Activated naive CD4-positive, alpha-beta T cell treated with anti-CD3 and anti-CD28 coated beads, Interleukin-2, amount 50 U/mL, for 24 hours (primary cell): ENCODE measurements around the gene KCNB1.

Experiments
- H3K27ac Mint-ChIP-seq: one replicate; pipeline ENCODE4 v1.8.0; 2021; ENCODE audit warnings: mild to moderate bottlenecking, mixed read lengths
- H3K27me3 Mint-ChIP-seq: one replicate; pipeline ENCODE4 v1.8.0; 2021; ENCODE audit warnings: mixed read lengths
- H3K36me3 Mint-ChIP-seq: one replicate; pipeline ENCODE4 v1.8.0; 2021; ENCODE audit warnings: mixed read lengths
- H3K4me1 Mint-ChIP-seq: one replicate; pipeline ENCODE4 v1.8.0; 2021; ENCODE audit warnings: mixed read lengths
- H3K4me3 Mint-ChIP-seq: one replicate; pipeline ENCODE4 v1.8.0; 2021; ENCODE audit warnings: mild to moderate bottlenecking, mixed read lengths
- H3K9me3 Mint-ChIP-seq: one replicate; pipeline ENCODE4 v1.8.0; 2021; ENCODE audit warnings: mixed read lengths

KCNB1 gene

GRCh38 chr20:49482621-49483017 is at the start of gene KCNB1:
KCNB1 (minus strand) TSS chr20:49482668; CDS start chr20:49482480, 188 bp downstream.
- peak within 1 kb of the TSS; percentile 60 for H3K4me3 Mint-ChIP-seq
- H3K27ac Mint-ChIP-seq, result no peak within 1 kb of the TSS
- H3K9me3 Mint-ChIP-seq, result no peaks in the 10 kb centered on the region
- H3K36me3 Mint-ChIP-seq, result no peaks in the 10 kb centered on the region
- peaks cover 8% of the 10 kb centered on the region for H3K4me1 Mint-ChIP-seq
- peaks cover 48% of the 10 kb centered on the region for H3K27me3 Mint-ChIP-seq

DNA sequence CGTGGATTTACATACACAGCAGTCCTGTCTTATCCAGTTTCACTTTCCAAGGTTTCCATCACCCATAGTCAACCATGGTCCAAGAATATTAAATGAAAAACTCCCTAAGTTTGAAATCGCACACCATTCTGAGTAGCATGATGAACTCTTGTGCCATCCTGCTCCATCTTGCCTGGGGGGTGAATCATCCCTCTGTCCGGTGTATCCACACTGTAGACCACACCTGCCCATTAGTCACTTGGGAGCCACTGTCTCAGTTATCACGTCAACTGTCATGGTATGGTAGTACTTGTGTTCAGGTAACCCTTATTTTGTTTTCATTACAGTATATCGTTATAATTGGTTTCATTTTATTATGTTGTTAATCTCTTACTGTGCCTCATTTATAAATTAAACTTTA is 47.0 kb upstream of the KCNB1 start:
- H3K27ac Mint-ChIP-seq, result no peak overlapping the region
- H3K27me3 Mint-ChIP-seq, result peaks cover 2% of the 10 kb centered on the region
- H3K4me3 Mint-ChIP-seq, result no peak overlapping the region
- H3K4me1 Mint-ChIP-seq, result peaks cover 3% of the 10 kb centered on the region
- no peaks in the 10 kb centered on the region for H3K36me3 Mint-ChIP-seq
- no peaks in the 10 kb centered on the region for H3K9me3 Mint-ChIP-seq

- H3K27me3 Mint-ChIP-seq, result peaks cover 9% of the 10 kb centered on the region
- H3K9me3 Mint-ChIP-seq, result peaks cover 5% of the 10 kb centered on the region
- no peaks in the 10 kb centered on the region for H3K36me3 Mint-ChIP-seq
- H3K4me3 Mint-ChIP-seq, result no peak overlapping the region
- H3K27ac Mint-ChIP-seq, result no peak overlapping the region
- no peaks in the 10 kb centered on the region for H3K4me1 Mint-ChIP-seq
Observed at GRCh38 chr20:49526568-49526967, 44.1 kb upstream of the KCNB1 start.

DNA sequence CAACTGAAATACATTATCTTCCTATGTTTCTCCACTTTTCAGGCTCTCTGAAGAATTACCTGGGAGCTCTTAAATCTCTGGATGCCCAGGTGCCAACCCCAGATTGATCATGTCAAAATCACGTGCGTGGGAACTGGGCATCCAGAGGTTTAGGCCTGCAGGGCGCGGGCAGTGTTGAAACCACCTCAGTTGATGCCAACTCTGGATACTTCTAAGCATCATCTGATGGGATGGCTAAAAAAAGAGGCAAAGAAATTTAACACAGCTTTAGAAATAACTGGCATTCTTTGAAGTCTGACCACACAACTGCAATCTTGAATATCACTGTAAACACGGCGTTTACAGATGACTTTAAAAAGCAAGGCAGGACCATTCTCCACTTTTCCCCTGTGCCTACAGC is 43.6 kb upstream of the KCNB1 start:
- H3K9me3 Mint-ChIP-seq, result peaks cover 5% of the 10 kb centered on the region
- no peak overlapping the region for H3K27ac Mint-ChIP-seq
- H3K4me3 Mint-ChIP-seq, result no peak overlapping the region
- H3K4me1 Mint-ChIP-seq, result no peaks in the 10 kb centered on the region
- H3K27me3 Mint-ChIP-seq, result peaks cover 7% of the 10 kb centered on the region
- no peaks in the 10 kb centered on the region for H3K36me3 Mint-ChIP-seq

DNA sequence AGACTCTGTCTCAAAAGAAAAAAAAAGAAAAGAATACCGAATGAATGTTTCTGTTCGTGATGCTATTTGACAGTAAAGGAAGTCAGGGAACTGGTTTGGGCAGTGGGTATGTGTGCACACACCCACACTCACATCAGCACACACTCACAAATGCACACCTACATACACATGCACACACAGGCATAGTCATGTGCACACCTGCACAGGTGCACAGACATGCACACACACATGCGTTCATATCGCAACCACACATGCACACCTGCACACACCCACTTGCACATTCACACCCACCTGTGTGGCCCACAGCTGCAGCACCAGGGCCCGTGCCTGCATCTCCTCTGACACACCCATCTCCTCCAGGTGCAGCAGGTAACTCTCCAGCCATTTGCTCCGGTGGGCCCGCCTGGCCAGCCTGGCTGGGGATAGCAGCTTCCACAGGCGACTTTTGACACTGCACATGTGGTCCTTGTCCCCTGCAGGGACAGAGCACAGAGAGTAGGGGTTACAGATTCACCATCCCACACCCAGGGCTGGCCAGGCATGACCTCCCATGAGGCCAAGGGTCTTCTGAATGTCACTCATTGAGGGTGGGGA is 41.4 kb upstream of the KCNB1 start:
- no peaks in the 10 kb centered on the region for H3K36me3 Mint-ChIP-seq
- H3K9me3 Mint-ChIP-seq, result peaks cover 5% of the 10 kb centered on the region
- no peaks in the 10 kb centered on the region for H3K4me1 Mint-ChIP-seq
- H3K27ac Mint-ChIP-seq, result no peak overlapping the region
- H3K4me3 Mint-ChIP-seq, result no peak overlapping the region
- peaks cover 13% of the 10 kb centered on the region for H3K27me3 Mint-ChIP-seq

DNA sequence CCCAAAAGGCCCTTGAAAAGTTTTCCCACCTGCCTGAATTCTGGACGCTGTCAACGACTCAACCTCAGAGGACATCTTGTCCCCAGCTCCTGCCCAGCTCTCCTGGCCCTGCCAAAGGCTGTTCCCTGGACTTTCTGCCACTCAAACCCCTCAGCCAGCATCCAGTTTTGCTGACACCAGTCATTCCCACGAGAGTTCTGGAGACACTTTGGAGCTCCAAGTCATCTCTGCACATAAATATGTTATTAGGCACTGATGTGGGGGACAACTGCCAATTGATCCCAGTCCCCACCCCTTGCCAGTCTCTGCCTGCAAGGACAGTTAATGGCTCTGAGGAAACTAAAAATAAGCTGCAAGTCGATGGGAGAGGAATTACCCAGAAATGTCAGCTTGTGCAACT is 38.9 kb upstream of the KCNB1 start:
- Mint-ChIP-seq H3K4me1 (no peaks in the 10 kb centered on the region), H3K4me3 (no peak overlapping the region), H3K36me3 (no peaks in the 10 kb centered on the region), H3K27ac (no peak overlapping the region), H3K27me3 (peaks cover 13% of the 10 kb centered on the region), H3K9me3 (peaks cover 5% of the 10 kb centered on the region)

- no peak overlapping the region for H3K4me3 Mint-ChIP-seq
Observed at GRCh38 chr20:49519777-49520359, 37.4 kb upstream of the KCNB1 start.

GRCh38 chr20:49519212-49519712 is 36.8 kb upstream of the KCNB1 start:
- H3K4me1 Mint-ChIP-seq, result no peaks in the 10 kb centered on the region
- peak overlapping the region; percentile 41 for H3K27ac Mint-ChIP-seq
- peaks cover 13% of the 10 kb centered on the region for H3K27me3 Mint-ChIP-seq
- no peaks in the 10 kb centered on the region for H3K36me3 Mint-ChIP-seq
- H3K4me3 Mint-ChIP-seq, result no peak overlapping the region
- H3K9me3 Mint-ChIP-seq, result peaks cover 5% of the 10 kb centered on the region

More at GRCh38 chr20:49519777-49520359, 37.4 kb upstream of the KCNB1 start:
- H3K9me3 Mint-ChIP-seq, result peaks cover 5% of the 10 kb centered on the region
- H3K4me1 Mint-ChIP-seq, result no peaks in the 10 kb centered on the region
- H3K27ac Mint-ChIP-seq, result peak overlapping the region; percentile 65
- peaks cover 13% of the 10 kb centered on the region for H3K27me3 Mint-ChIP-seq
- H3K36me3 Mint-ChIP-seq, result no peaks in the 10 kb centered on the region

- Mint-ChIP-seq H3K27me3 (peaks cover 13% of the 10 kb centered on the region), H3K27ac (no peak overlapping the region), H3K4me3 (no peak overlapping the region), H3K9me3 (peaks cover 5% of the 10 kb centered on the region), H3K36me3 (no peaks in the 10 kb centered on the region), H3K4me1 (no peaks in the 10 kb centered on the region)
Observed at GRCh38 chr20:49518576-49518975, 36.1 kb upstream of the KCNB1 start.

- Mint-ChIP-seq H3K4me3 (no peak overlapping the region), H3K27me3 (peaks cover 10% of the 10 kb centered on the region)
Observed at GRCh38 chr20:49517805-49518100, 35.3 kb upstream of the KCNB1 start.

DNA sequence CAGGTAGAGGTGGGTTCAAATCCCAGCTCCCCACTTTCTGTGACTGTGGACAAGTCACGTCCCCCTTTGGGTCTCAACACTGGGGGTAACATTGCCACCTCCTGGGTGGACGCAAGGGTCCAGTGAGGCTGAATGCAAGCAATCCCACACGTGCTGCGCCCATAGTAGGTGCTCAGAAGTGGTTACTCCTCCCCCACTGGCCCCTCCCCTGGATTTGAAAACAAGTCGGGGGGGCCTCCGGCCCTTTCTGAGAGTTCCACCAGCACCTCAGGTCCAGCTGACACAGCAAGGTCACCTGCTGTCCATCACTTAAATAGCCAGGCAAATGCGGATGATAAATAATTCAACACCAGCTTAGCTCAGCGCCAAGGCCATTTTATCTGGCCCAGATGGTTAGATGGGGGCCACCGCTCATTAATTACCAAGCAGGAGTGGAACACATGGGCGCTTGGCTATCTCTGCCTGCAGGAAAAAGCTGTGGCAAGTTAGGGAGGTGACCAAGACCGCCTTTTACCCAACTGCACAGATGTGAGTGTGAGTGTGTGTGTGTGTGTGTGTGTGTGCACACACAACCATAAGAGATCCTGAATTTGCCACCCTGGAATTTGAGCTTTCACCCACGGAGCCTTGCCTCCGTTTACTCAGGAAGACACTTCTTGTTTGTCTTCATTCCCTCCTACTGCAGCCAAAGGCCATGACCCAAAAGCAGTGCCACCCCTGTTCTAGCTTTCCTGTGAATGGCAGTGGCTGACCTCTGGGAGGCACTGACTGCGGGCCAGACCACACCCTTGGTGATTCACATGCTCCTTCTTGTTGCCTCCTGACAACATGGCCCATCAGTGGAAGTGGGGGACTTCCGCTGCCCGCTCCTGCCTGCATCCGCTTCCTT is 34.7 kb upstream of the KCNB1 start:
- H3K4me1 Mint-ChIP-seq, result no peaks in the 10 kb centered on the region

More at GRCh38 chr20:49517805-49518100, 35.3 kb upstream of the KCNB1 start:
- Mint-ChIP-seq H3K9me3 (peaks cover 5% of the 10 kb centered on the region), H3K27ac (no peak overlapping the region), H3K4me1 (no peaks in the 10 kb centered on the region), H3K36me3 (no peaks in the 10 kb centered on the region)

GRCh38 chr20:49515586-49515985 is 33.1 kb upstream of the KCNB1 start:
- Mint-ChIP-seq H3K27me3 (peaks cover 12% of the 10 kb centered on the region), H3K4me1 (no peaks in the 10 kb centered on the region), H3K9me3 (no peaks in the 10 kb centered on the region), H3K27ac (no peak overlapping the region), H3K4me3 (no peak overlapping the region), H3K36me3 (no peaks in the 10 kb centered on the region)

More for the DNA sequence above, 34.7 kb upstream of the KCNB1 start:
- no peak overlapping the region for H3K27ac Mint-ChIP-seq
- peaks cover 4% of the 10 kb centered on the region for H3K9me3 Mint-ChIP-seq
- H3K27me3 Mint-ChIP-seq, result peaks cover 10% of the 10 kb centered on the region
- H3K36me3 Mint-ChIP-seq, result no peaks in the 10 kb centered on the region
- no peak overlapping the region for H3K4me3 Mint-ChIP-seq

DNA sequence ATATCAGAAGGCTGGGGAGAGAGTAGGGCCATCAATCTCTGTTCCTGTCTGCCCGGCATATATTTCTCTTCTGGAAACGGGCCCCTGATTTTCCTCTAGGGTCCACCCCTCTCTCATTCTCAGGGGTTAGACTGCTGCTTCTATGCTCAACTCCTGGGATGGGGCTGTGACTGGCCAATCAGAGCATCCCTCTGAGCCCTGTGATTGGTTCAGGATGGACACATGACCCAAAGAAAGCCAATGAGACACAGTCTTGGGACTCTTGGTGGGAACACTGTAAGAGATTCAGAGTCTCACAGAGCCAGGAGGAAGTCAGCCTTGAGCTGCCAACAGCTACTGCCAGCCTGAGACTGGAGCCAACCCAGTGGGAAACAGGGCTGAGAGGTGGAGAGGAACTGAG is 31.0 kb upstream of the KCNB1 start:
- peaks cover 14% of the 10 kb centered on the region for H3K27me3 Mint-ChIP-seq
- no peak overlapping the region for H3K4me3 Mint-ChIP-seq
- H3K27ac Mint-ChIP-seq, result no peak overlapping the region
- H3K4me1 Mint-ChIP-seq, result no peaks in the 10 kb centered on the region
- no peaks in the 10 kb centered on the region for H3K36me3 Mint-ChIP-seq
- H3K9me3 Mint-ChIP-seq, result no peaks in the 10 kb centered on the region

DNA sequence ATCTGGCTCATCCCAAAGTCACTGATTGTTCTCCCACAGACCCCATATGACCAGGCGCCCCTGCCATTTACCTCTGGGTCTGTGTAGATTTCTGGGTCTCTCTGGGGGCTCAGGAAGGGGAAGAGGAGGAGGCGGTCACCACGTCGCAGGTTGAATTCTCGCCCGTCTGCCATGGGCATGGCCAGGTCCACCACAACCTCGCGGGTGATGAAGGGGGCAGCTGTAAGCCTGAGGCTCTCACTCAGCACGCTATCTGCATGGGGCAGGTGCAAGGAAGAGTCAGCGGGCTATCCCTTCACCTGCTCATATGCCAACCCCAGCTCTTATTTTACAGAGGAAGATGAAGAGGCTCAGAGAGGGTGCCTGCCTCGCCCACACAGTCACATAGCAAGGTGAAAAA is 30.5 kb upstream of the KCNB1 start:
- Mint-ChIP-seq H3K27ac (no peak overlapping the region), H3K36me3 (no peaks in the 10 kb centered on the region), H3K4me3 (no peak overlapping the region), H3K27me3 (peaks cover 15% of the 10 kb centered on the region), H3K4me1 (no peaks in the 10 kb centered on the region), H3K9me3 (no peaks in the 10 kb centered on the region)

DNA sequence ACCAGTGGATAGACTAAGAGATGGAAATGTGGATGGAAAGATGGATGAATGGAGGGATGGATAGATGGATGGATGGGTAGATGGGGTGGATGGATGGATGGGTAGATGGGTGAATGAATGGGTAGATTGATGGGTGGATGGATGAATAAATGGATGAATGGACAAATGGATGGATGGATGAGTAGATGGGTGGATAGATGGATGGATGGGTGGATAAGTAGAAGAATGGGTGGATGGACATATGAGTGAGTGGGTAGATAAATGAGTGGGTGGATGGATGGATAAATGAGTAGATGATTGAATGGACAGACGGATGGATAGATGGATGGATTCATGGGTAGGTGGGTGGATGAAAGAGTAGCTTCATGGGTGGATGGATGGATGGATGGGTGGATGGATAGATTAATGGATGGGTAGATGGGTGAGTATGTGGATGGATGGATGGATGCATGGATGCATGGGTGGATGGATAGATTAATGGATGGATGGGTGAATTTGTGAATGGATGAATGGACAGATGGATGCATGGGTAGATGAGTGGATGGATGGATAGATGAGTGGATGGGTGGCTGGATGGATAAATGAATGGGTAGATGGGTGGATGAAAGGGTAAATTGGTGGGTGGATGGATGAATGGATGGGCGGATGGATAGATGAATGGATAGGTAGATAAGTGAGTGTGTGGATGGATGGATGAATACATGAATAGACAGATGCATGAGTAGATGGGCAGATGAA is 29.5 kb upstream of the KCNB1 start:
- H3K4me1 Mint-ChIP-seq, result no peaks in the 10 kb centered on the region
- no peaks in the 10 kb centered on the region for H3K9me3 Mint-ChIP-seq
- peaks cover 15% of the 10 kb centered on the region for H3K27me3 Mint-ChIP-seq
- no peak overlapping the region for H3K4me3 Mint-ChIP-seq
- H3K36me3 Mint-ChIP-seq, result no peaks in the 10 kb centered on the region
- H3K27ac Mint-ChIP-seq, result no peak overlapping the region
